IMR-90 (cell line): ENCODE results near the gene CD300C. TPM values are rescaled to one million over a fixed set of nuclear protein-coding genes. Genes with fewer than 3 reads are reported as not detected.

Source experiments
- ATAC-seq: fragments of 200-7000 bp; cut with Tn5 transposase; 2 replicates; pipeline ENCODE4 v1.9.1; 2020; ENCODE audit warnings: low read depth, mild to moderate bottlenecking, moderate library complexity
- BruUV-seq: library from RNA; stranded (reverse); fragments of 400-500 nt; replicated peaks from 2 replicates; lab custom pipeline; 2021; lab: Mats Ljungman, UMichigan
- CTCF ChIA-PET: fragments of 300-600 bp; formaldehyde crosslinking; extraction: SDS; loops from one replicate; lab custom pipeline; 2021; ENCODE audit warnings: antibody characterized with exemption; lab: Yijun Ruan, JAX
- POLR2A ChIA-PET: fragments of 300-600 bp; sonication (Branson Sonifier 250); formaldehyde crosslinking; loops from one replicate; lab custom pipeline; 2022; ENCODE audit warnings: antibody characterized with exemption; ENCODE audit not compliant: unreplicated experiment; lab: Charles Lee
- DNase-seq: peaks from one replicate; pipeline ENCODE4 v3.0.0; 2013
- H2AFZ ChIP-seq: replicated peaks from 2 replicates; pipeline ENCODE3; 2013; ENCODE audit warnings: low read length, mild to moderate bottlenecking; ENCODE audit not compliant: poor library complexity
- H2AK5ac ChIP-seq: 2 replicates; pipeline ENCODE4 v1.6.1; 2013; ENCODE audit warnings: low read depth, low read length, inconsistent platforms
- H2AK9ac ChIP-seq: replicated peaks from 2 replicates; pipeline ENCODE3; 2013; ENCODE audit warnings: mild to moderate bottlenecking, low read depth, low read length, moderate library complexity; ENCODE audit not compliant: poor library complexity
- H2BK120ac ChIP-seq: 2 replicates; pipeline ENCODE4 v1.6.1; 2013; ENCODE audit warnings: low read depth, low read length, inconsistent platforms
- H2BK15ac ChIP-seq: 3 replicates; pipeline ENCODE4 v1.6.1; 2013; ENCODE audit warnings: low read depth, low read length, inconsistent platforms
- H2BK20ac ChIP-seq: 2 replicates; pipeline ENCODE4 v1.6.1; 2013; ENCODE audit warnings: low read depth, mild to moderate bottlenecking, inconsistent platforms, low read length, moderate library complexity
- H2BK5ac ChIP-seq: 2 replicates; pipeline ENCODE4 v1.6.1; 2013; ENCODE audit warnings: mild to moderate bottlenecking, low read depth, low read length, inconsistent platforms; ENCODE audit not compliant: poor library complexity, severe bottlenecking
- H3K14ac ChIP-seq: replicated peaks from 2 replicates; pipeline ENCODE4 v1.6.1; 2013; ENCODE audit warnings: low read depth, low read length, inconsistent platforms
- H3K18ac ChIP-seq: 2 replicates; pipeline ENCODE4 v1.6.1; 2013; ENCODE audit warnings: low read depth, low read length, control low read depth
- H3K23ac ChIP-seq: 2 replicates; pipeline ENCODE4 v1.6.1; 2013; ENCODE audit warnings: low read depth, low read length, inconsistent platforms
- H3K27ac ChIP-seq: 2 replicates; pipeline ENCODE4 v1.5.1; 2013; ENCODE audit warnings: mild to moderate bottlenecking, control low read depth, low read length; ENCODE audit not compliant: insufficient read depth
- H3K27me3 ChIP-seq: 2 replicates; pipeline ENCODE4 v1.6.1; 2013; ENCODE audit warnings: low read length; ENCODE audit not compliant: control insufficient read depth, insufficient read depth
- H3K36me3 ChIP-seq: 2 replicates; pipeline ENCODE4 v1.6.1; 2013; ENCODE audit warnings: low read length, mixed read lengths; ENCODE audit not compliant: control insufficient read depth, insufficient read depth
- H3K4ac ChIP-seq: 2 replicates; pipeline ENCODE4 v1.6.1; 2013; ENCODE audit warnings: low read depth, low read length, inconsistent platforms
- H3K4me1 ChIP-seq: 2 replicates; pipeline ENCODE4 v1.6.1; 2013; ENCODE audit warnings: low read length, mixed read lengths; ENCODE audit not compliant: control insufficient read depth, insufficient read depth
- H3K4me2 ChIP-seq: 2 replicates; pipeline ENCODE4 v1.6.1; 2013; ENCODE audit warnings: low read depth, mild to moderate bottlenecking, control low read depth, low read length, moderate library complexity
- H3K4me3 ChIP-seq: 2 replicates; pipeline ENCODE4 v1.5.1; 2013; ENCODE audit warnings: low read depth, mild to moderate bottlenecking, control low read depth, low read length, moderate library complexity; ENCODE audit not compliant: insufficient read depth
- H3K56ac ChIP-seq: 2 replicates; pipeline ENCODE4 v1.6.1; 2013; ENCODE audit warnings: low read length, inconsistent platforms; ENCODE audit not compliant: insufficient read depth; ENCODE audit errors: extremely low read depth
- H3K79me1 ChIP-seq, 2 experiments: 2 replicates each; pipeline ENCODE4 v1.6.1; 2013; ENCODE audit warnings: low read length in 2 of 2, inconsistent platforms in 1 of 2, low read depth in 1 of 2
- H3K9ac ChIP-seq: 2 replicates; pipeline ENCODE4 v1.6.1; 2013; ENCODE audit warnings: low read depth, low read length, control low read depth
- H3K9me1 ChIP-seq: 2 replicates; pipeline ENCODE4 v1.6.1; 2013; ENCODE audit warnings: low read length, inconsistent platforms; ENCODE audit not compliant: insufficient read depth
- H3K9me3 ChIP-seq: 2 replicates; pipeline ENCODE4 v1.6.1; 2013; ENCODE audit warnings: low read length; ENCODE audit not compliant: control insufficient read depth, insufficient read depth
- H4K20me1 ChIP-seq: 2 replicates; pipeline ENCODE4 v1.6.1; 2013; ENCODE audit warnings: low read length, inconsistent platforms; ENCODE audit not compliant: insufficient read depth
- H4K5ac ChIP-seq: 2 replicates; pipeline ENCODE4 v1.6.1; 2013; ENCODE audit warnings: mild to moderate bottlenecking, low read depth, low read length, control low read depth
- H4K8ac ChIP-seq, 2 experiments: 2 replicates each; pipeline ENCODE4 v1.6.1; 2013; ENCODE audit warnings: low read depth in 2 of 2, low read length in 2 of 2, control low read depth in 1 of 2, inconsistent platforms in 1 of 2
- H4K91ac ChIP-seq: 2 replicates; pipeline ENCODE4 v1.6.1; 2013; ENCODE audit warnings: low read depth, low read length, inconsistent platforms; ENCODE audit not compliant: insufficient read depth
- MXI1 ChIP-seq: IDR thresholded peaks from 2 replicates; pipeline ENCODE4 v1.6.1; 2012; ENCODE audit warnings: low read depth, mild to moderate bottlenecking, low read length, moderate library complexity, borderline replicate concordance
- RAD21 ChIP-seq: IDR thresholded peaks from 2 replicates; pipeline ENCODE4 v1.6.1; 2012; ENCODE audit warnings: low read length, improper control_type of control experiment
- WGBS, 2 experiments: methylation state at CpG; one replicate each; pipeline versions ENCODE4 v1.1.5 to v1.1.7; 2013; ENCODE audit warnings: missing lambda C conversion rate in 2 of 2; ENCODE audit not compliant: insufficient read length in 1 of 2; ENCODE audit errors: extremely low coverage in 2 of 2; 5-methylcytosine and 5-hydroxymethylcytosine counted together
- dilution Hi-C: fragments of 300-500 bp; cut with HindIII; formaldehyde crosslinking; loops from one replicate; pipeline ENCODE4 v1.14.3; 2018; ENCODE audit warnings: low sequenced_read_pairs; ENCODE audit not compliant: unreplicated experiment
- in situ Hi-C: fragments of 300-500 bp; cut with MboI; formaldehyde crosslinking; loops from 3 replicates; pipeline ENCODE4 v1.14.3; 2019; ENCODE audit warnings: low sequenced_read_pairs, inconsistent platforms, mixed read lengths
- intact Hi-C: fragments of 100-400 bp; cut with micrococcal nuclease; formaldehyde crosslinking; loops from 2 replicates; pipeline ENCODE4 v1.10.0; 2022
- polyA plus RNA-seq, 3 experiments: library from polyadenylated mRNA; depleted of rRNA; stranded (reverse); fragments of >200 nt; gene quantifications; 2 replicates each; pipeline ENCODE4 v1.2.3, GENCODE V29; 2012; ENCODE audit warnings: low replicate concordance in 1 of 3
- total RNA-seq: library from RNA; depleted of rRNA; stranded (reverse); fragments of >200 nt; gene quantifications from 2 replicates; pipeline ENCODE4 v1.2.3, GENCODE V29; 2012

The CD300C gene
- total and polyA plus RNA-seq, 2 of the 4 experiments (the other 2 are of a cell fraction) = not detected

DNA sequence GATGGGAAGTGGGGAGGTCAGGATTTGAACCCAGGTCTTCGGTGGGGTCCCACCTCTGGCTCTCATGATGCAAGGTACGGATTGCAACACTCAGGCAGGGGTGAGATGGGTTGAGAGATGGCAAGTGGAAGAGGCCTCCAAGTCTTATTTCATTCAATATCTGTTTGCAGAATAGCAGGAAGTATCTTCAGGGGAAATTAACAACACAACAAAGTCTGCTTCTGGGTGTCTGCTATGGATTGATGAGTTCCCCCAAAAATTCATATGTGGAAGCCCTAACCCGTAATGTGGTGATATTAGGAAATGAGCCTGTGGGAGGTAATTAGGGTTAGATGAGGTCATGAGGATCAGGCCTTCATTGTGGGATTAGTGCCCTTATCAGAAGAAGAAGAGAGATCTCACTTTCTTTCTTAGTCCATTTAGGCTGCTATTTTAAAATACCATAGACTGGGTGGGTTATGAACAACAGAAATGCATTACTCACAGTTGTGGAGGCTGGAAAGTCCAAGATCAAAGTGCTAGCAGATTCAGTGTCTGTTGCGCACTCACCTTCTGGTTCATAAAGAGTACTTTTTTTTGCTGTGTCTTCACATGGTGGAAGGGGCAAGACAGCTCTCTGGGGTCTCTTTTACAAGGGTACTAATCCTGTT lies 25.8 kb upstream of the CD300C start:
- intact Hi-C loops = no loop called here
- ChIA-PET POLR2A (no interaction called here), CTCF (no interaction called here)
- DNase-seq (no peak), ATAC-seq (no peak)
- Histone ChIP-seq H2BK15ac (no peak overlapping the region), H3K56ac (no peak overlapping the region), H3K4ac (no peak overlapping the region), H3K4me3 (no peak overlapping the region), H3K9me1 (no peaks in the 10 kb centered on the region), H2BK5ac (no peak overlapping the region), H3K27ac (no peak overlapping the region), H4K20me1 (no peaks in the 10 kb centered on the region), H2BK120ac (no peak overlapping the region), H3K4me1 (no peaks in the 10 kb centered on the region), H3K36me3 (no peaks in the 10 kb centered on the region), H4K8ac (no peak overlapping the region), H3K4me2 (no peak overlapping the region), H2AK5ac (no peak overlapping the region), H4K5ac (no peak overlapping the region), H3K27me3 (no peaks in the 10 kb centered on the region), H2BK20ac (no peak overlapping the region), H2AFZ (no peak overlapping the region), H3K18ac (no peak overlapping the region), H2AK9ac (no peak overlapping the region), H3K23ac (no peak overlapping the region), H3K79me1 (no peaks in the 10 kb centered on the region), H3K14ac (no peak overlapping the region), H3K9me3 (peaks cover 19% of the 10 kb centered on the region), H4K91ac (no peak overlapping the region), H3K9ac (no peak overlapping the region)
- no TSS peak for BruUV-seq
- dilution Hi-C loops = no loop called here
- TF ChIP-seq MXI1 (no peak), RAD21 (no peak)
- in situ Hi-C loops = no loop called here
- no CpG with 5 or more reads among the region's 4 CpGs for WGBS, 2 experiments
